MCF 10A (cell line): ENCODE data around the gene CUBN. TPM values are rescaled to one million over a fixed set of nuclear protein-coding genes. Genes with fewer than 3 reads are reported as not detected.

Experiments used
- BruUV-seq: library from RNA; stranded (reverse); fragments of 400-500 nt; replicated peaks from 2 replicates; lab custom pipeline; 2021; lab: Mats Ljungman, UMichigan
- CTCF ChIA-PET: fragments of 300-600 bp; sonication (Branson Sonifier 250); formaldehyde crosslinking; extraction: SDS; loops from one replicate; lab custom pipeline; 2021; ENCODE audit warnings: antibody characterized with exemption, inconsistent platforms; lab: Yijun Ruan, JAX
- POLR2A ChIA-PET: fragments of 300-600, 350-650 bp; sonication (Branson Sonifier 250); formaldehyde crosslinking; extraction: SDS; loops from one replicate; lab custom pipeline; 2020; ENCODE audit warnings: antibody characterized with exemption, inconsistent platforms; lab: Yijun Ruan, JAX
- DNase-seq: peaks from one replicate; pipeline ENCODE4 v3.0.0-alpha.2; 2018; ENCODE audit not compliant: unreplicated experiment
- H3K27ac Mint-ChIP-seq: one replicate; pipeline ENCODE4 v1.8.0; 2022; ENCODE audit warnings: mild to moderate bottlenecking, low read depth, mixed read lengths; ENCODE audit not compliant: unreplicated experiment
- H3K27me3 Mint-ChIP-seq: one replicate; pipeline ENCODE4 v1.8.0; 2022; ENCODE audit warnings: mixed read lengths; ENCODE audit not compliant: insufficient read depth, unreplicated experiment
- H3K36me3 Mint-ChIP-seq: one replicate; pipeline ENCODE4 v1.8.0; 2022; ENCODE audit warnings: mild to moderate bottlenecking, moderate library complexity, mixed read lengths; ENCODE audit not compliant: insufficient read depth, unreplicated experiment
- H3K4me1 Mint-ChIP-seq: one replicate; pipeline ENCODE4 v1.8.0; 2022; ENCODE audit warnings: mixed read lengths; ENCODE audit not compliant: insufficient read depth, unreplicated experiment
- H3K4me3 Mint-ChIP-seq: one replicate; pipeline ENCODE4 v1.8.0; 2022; ENCODE audit warnings: mild to moderate bottlenecking, moderate library complexity, mixed read lengths; ENCODE audit not compliant: unreplicated experiment
- H3K9me3 Mint-ChIP-seq: one replicate; pipeline ENCODE4 v1.8.0; 2022; ENCODE audit warnings: mixed read lengths; ENCODE audit not compliant: unreplicated experiment
- intact Hi-C: fragments of 100-400 bp; cut with micrococcal nuclease; formaldehyde crosslinking; loops from 2 replicates; pipeline ENCODE4 v1.14.1; 2022
- total RNA-seq: library from RNA; stranded (reverse); gene quantifications from 2 replicates; pipeline ENCODE4 v1.2.3, GENCODE V29; 2022
- TF ChIP-seq, protein P1 (sequence below): fragments of 200-600 bp; IDR thresholded peaks from one replicate; pipeline ENCODE4 v1.8.0; 2022; ENCODE audit warnings: antibody characterized with exemption, mild to moderate bottlenecking; ENCODE audit not compliant: unreplicated experiment

Gene CUBN
- total RNA-seq, 1 experiment from 2014 or later, result 1.3 TPM

GRCh38 chr10:17128261-17128660, 1.4 kb downstream of the CUBN start:
- Mint-ChIP-seq H3K27ac (no peak overlapping the region), H3K4me1 (no peaks in the 10 kb centered on the region), H3K27me3 (no peaks in the 10 kb centered on the region), H3K9me3 (no peaks in the 10 kb centered on the region), H3K4me3 (no peak overlapping the region), H3K36me3 (no peaks in the 10 kb centered on the region)
- TF ChIP-seq, protein P1, sequence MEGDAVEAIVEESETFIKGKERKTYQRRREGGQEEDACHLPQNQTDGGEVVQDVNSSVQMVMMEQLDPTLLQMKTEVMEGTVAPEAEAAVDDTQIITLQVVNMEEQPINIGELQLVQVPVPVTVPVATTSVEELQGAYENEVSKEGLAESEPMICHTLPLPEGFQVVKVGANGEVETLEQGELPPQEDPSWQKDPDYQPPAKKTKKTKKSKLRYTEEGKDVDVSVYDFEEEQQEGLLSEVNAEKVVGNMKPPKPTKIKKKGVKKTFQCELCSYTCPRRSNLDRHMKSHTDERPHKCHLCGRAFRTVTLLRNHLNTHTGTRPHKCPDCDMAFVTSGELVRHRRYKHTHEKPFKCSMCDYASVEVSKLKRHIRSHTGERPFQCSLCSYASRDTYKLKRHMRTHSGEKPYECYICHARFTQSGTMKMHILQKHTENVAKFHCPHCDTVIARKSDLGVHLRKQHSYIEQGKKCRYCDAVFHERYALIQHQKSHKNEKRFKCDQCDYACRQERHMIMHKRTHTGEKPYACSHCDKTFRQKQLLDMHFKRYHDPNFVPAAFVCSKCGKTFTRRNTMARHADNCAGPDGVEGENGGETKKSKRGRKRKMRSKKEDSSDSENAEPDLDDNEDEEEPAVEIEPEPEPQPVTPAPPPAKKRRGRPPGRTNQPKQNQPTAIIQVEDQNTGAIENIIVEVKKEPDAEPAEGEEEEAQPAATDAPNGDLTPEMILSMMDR, result no peak
- CTCF ChIA-PET, result interaction anchor here (0.7 kb wide), 1 partner anchor 122 kb away, joined by 3 read pairs; no protein-coding TSS in a partner anchor
- DNase-seq, result no peak
- BruUV-seq, result no TSS peak
- POLR2A ChIA-PET, result no interaction called here
- intact Hi-C loops, result no loop called here

DNA sequence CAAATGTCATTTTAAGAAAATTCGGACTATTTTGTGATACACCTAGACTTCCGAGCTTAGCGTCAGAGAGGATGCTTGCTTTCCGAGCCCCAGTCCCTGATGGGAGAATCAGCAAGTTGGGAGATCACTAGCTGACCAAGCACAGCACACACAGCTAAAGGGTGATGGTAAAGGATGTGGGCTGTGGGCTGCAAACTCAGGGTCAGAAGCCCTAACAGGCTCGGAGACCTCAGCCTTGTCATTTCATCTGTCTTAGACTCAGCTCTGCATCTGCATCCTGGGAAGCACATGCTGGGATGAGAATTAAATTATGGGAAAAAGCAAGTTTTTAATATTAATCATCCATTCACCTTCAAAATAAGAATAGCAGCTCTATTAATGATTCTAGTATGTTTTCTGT, 3.3 kb downstream of the CUBN start:
- ChIA-PET CTCF (no interaction called here), POLR2A (no interaction called here)
- intact Hi-C loops, result no loop called here
- Mint-ChIP-seq H3K4me1 (no peaks in the 10 kb centered on the region), H3K27ac (no peak overlapping the region), H3K9me3 (no peaks in the 10 kb centered on the region), H3K36me3 (no peaks in the 10 kb centered on the region), H3K4me3 (no peak overlapping the region), H3K27me3 (no peaks in the 10 kb centered on the region)
- TF ChIP-seq, protein P1, result no peak
- no peak for DNase-seq
- BruUV-seq, result no TSS peak

GRCh38 chr10:17125206-17125893, 4.3 kb downstream of the CUBN start:
- intact Hi-C loops, result no loop called here
- H3K9me3 Mint-ChIP-seq, result no peaks in the 10 kb centered on the region

DNA sequence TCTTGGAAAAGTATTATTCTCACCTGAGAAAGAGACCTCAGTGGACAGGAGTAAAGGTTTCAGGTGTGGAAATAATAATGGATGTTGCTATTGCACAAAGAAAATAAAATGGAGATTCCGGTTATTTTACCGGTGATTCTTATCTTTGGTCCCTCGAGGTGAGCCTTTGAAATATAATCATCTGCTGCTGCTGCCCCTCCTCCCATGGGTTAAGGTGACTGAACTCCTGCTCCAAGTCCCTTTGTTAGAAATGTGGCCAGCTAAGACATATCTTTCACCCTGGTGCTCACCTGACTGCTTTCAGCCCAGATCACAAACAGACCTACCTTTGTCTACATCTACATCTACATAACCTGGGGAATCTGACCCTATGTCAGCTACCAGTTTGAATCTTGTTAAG, 5.7 kb downstream of the CUBN start:
- Mint-ChIP-seq H3K27me3 (no peaks in the 10 kb centered on the region), H3K4me3 (no peak overlapping the region), H3K27ac (no peak overlapping the region), H3K9me3 (no peaks in the 10 kb centered on the region), H3K4me1 (no peaks in the 10 kb centered on the region), H3K36me3 (no peaks in the 10 kb centered on the region)
- BruUV-seq, result no TSS peak
- ChIA-PET POLR2A (interaction anchor here (0.7 kb wide), 1 partner anchor 11 kb away, joined by 3 read pairs; no protein-coding TSS in a partner anchor), CTCF (no interaction called here)
- intact Hi-C loops, result no loop called here
- TF ChIP-seq, protein P1, result no peak
- DNase-seq, result no peak

More at GRCh38 chr10:17125206-17125893, 4.3 kb downstream of the CUBN start:
- BruUV-seq, result no TSS peak
- TF ChIP-seq, protein P1, result no peak
- no peak overlapping the region for H3K27ac Mint-ChIP-seq
- POLR2A ChIA-PET, result no interaction called here
- no peaks in the 10 kb centered on the region for H3K27me3 Mint-ChIP-seq
- H3K4me3 Mint-ChIP-seq, result no peak overlapping the region
- CTCF ChIA-PET, result no interaction called here
- H3K4me1 Mint-ChIP-seq, result no peaks in the 10 kb centered on the region
- no peaks in the 10 kb centered on the region for H3K36me3 Mint-ChIP-seq
- no peak for DNase-seq
